ENCODE results near the gene MRPL38.
A peak's percentile ranks its signal among the peaks of the same experiment; 100 is the strongest.

The MRPL38 gene

DNA sequence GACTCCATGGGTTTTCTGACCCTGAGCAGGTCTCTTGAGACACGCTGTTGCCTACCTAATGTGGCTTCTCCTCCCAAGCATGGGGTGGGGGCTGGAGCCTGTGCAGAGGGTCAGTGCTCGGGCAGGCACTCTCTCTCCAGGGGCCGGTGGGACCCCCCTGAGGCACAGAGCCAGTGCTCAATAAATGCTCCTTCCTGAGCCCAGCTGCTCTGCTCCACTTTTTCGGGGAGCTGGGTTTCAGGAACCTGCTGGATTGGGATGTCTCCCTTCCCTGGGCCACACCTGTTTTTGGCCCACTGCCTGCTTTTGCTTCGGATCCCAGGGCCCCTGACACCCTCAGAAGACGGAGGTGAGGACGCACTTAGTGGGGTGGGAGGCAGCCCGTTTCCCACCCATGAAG, 6.6 kb downstream of the MRPL38 start:
- DNase-seq (ENCODE audit: low read depth) = no peak
- TF ChIP-seq, protein P1, sequence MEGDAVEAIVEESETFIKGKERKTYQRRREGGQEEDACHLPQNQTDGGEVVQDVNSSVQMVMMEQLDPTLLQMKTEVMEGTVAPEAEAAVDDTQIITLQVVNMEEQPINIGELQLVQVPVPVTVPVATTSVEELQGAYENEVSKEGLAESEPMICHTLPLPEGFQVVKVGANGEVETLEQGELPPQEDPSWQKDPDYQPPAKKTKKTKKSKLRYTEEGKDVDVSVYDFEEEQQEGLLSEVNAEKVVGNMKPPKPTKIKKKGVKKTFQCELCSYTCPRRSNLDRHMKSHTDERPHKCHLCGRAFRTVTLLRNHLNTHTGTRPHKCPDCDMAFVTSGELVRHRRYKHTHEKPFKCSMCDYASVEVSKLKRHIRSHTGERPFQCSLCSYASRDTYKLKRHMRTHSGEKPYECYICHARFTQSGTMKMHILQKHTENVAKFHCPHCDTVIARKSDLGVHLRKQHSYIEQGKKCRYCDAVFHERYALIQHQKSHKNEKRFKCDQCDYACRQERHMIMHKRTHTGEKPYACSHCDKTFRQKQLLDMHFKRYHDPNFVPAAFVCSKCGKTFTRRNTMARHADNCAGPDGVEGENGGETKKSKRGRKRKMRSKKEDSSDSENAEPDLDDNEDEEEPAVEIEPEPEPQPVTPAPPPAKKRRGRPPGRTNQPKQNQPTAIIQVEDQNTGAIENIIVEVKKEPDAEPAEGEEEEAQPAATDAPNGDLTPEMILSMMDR (conservative IDR thresholded peaks at IDR 0.05; ENCODE audit: low read depth, low read length) = no peak
- H3K4me3 ChIP-seq (ENCODE audit: low read depth, low read length) = no peak overlapping the region

DNA sequence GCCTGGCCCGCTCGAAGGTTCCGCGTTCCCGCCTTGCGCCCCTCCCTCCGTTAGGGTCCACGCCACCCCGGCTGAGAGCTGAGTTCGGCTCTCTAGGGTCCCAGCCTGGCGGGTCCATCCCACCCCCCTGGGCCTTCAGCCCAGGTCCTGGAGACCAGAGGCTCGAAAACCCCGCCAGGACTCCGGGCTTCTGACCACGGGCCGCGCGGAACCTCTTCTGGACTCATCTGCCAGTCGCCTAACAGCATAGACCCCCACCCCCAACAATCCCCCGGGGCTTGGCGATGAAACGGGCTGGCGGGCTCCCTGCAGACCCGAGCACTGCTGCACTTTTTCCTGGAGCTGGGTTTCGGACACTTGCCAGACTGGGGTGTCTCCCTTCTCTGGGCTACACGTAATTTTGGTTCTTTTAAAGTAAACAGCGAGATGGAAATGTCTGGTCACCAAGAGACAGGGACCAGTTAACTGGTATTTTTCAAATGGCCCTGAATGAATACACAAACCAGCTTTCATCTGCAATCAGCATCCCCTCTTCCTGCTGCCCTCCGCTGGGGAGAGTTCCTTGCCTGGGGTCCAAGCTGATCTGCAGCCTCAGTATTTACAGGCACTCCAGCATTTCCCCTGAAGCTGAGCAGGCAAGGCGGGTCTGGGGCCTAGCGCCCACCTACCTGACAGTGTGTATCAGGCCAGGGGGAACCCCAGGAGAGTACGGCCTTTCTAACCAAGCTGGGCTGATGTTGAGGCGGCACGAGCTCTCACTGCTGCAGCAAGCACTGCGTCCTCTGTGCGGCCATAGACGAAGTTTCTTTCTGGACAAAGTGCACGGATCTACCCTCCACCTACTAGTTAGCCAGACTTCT, 7.3 kb downstream of the MRPL38 start:
- TF ChIP-seq, protein P1 (conservative IDR thresholded peaks at IDR 0.05; ENCODE audit: low read depth, low read length) = no peak
- H3K4me3 ChIP-seq (ENCODE audit: low read depth, low read length) = peak overlapping the region; percentile 89
- DNase-seq (ENCODE audit: low read depth) = no peak

DNA sequence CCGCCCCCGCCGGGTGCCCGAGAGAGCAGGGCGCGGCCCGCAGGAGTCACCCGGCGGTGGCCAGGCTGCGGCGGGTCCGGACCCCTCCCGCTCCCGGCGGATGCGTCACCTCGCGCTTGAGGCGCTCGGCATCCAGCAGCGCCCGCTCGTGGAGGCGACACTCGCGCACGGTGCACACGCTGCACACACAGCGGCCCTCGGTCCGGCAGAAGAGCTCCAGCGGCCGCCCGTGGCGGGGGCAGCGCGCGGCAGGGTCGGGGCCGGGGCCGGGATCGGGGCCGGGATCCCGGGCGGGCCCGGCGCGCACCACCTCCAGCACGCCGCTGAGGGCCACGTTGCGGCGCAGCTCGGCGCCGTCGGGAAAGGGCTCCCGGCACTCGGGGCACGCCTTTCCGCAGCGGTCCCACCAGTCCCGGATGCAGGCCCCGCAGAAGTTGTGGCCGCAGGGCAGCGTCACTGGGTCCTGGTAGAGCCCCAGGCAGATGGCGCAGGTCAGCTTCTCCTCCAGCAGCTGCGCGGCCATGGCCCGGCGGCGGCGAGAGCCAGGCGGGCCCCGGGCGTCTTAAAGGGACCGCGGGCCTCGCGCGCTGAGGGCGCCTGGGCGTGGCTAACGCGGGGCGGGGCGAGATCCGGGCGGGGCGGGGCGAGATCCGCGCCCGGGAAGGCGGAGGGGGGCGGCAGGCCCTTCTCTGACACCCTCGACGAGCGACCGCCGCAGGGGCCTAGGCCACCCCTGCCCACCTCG, 8.1 kb downstream of the MRPL38 start, which contains the start of gene TRIM65:
Gene TRIM65 (minus strand): TSS at position 537 of the 745 bp plus-strand sequence. CDS start 14 bp downstream, at position 523.
- TF ChIP-seq, protein P1 (conservative IDR thresholded peaks at IDR 0.05; ENCODE audit: low read depth, low read length) = peak; percentile 23
- peak within 1 kb of the TSS; percentile 89 for H3K4me3 ChIP-seq (ENCODE audit: low read depth, low read length)

DNA sequence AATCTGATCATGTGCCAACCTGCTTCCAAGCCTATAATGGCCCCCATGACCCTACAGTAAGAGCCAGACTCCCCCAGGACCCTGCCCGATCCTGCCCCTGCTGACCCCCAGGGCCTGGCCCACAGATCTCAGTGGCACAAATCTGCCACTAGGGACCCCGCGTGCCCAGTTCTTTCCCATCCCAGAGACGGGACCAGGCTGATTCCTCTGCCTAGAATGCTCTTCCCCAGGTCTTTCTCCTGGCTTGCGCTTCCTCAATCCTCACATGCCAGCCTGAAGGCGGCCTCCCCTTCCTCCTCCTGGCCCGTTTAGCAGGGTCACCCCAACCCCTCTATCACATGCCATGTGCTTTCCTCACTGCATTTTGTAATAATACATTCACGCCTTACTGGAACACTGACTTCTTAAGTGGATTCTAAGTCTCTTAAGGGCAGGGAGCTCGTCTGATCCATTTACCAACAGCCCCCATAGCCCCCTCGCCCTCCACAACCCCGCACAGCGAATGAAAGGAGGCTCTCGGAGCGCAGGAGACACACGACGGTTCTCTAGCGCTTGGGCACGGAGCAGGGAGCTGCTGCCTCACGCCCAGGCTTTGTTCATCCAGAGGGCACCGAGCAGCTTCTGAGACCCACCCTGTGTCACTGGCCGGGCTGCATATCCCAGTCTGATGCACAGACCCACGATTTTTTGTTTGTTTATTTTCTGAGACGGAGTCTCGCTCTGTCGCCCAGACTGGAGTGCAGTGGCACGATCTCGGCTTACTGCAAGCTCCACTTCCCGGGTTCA, 9.1 kb downstream of the MRPL38 start:
- H3K4me3 ChIP-seq (ENCODE audit: low read depth, low read length) = peak overlapping the region; percentile 41
- TF ChIP-seq, protein P1 (conservative IDR thresholded peaks at IDR 0.05; ENCODE audit: low read depth, low read length) = peak; percentile 36
- DNase-seq (ENCODE audit: low read depth) = no peak

More for the DNA sequence above, 8.1 kb downstream of the MRPL38 start, which contains the start of gene TRIM65:
- peak; percentile 67 for DNase-seq (ENCODE audit: low read depth)

DNA sequence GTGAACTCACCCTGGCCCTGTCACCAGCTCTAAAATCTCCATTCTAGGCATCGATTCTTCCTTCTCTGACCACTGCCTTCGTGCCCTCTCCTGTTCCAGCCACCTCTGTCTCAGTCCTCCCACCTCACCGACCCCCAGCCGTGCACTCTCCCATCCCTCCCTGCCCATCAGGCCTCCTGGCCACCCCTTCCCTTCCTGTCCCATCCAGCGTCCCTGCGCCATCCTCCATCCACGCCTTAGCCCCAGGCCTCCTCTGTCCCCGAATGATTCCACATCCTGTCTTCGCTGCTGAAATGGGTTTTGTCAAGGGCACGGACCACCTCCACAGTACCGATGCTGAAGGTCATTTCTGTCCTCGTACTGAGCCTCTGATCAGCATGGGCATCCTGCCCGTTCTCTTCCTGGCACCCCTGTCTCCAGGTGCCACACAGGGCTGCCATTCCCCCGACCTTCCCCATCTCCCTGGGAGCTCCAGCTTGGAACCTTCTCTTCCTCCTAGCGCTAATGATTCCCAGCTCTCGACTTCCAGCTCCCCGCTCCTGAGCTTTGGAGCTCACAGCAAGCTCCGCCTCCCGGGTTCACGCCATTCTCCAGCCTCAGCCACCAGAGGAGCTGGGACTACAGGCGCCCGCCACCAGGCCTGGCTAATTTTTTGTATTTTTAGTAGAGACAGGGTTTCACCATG, 10.5 kb downstream of the MRPL38 start:
- TF ChIP-seq, protein P1 (conservative IDR thresholded peaks at IDR 0.05; ENCODE audit: low read depth, low read length) = no peak
- H3K4me3 ChIP-seq (ENCODE audit: low read depth, low read length) = no peak overlapping the region
- DNase-seq (ENCODE audit: low read depth) = no peak

All from choroid plexus epithelial cell (primary cell).